GM21447 (cell line): ENCODE results near the gene ZFAND6.
"Not testable (repeated sequence)": the region's sequence is repeated elsewhere in the genome, so short reads cannot be mapped to it uniquely, and the experiment has no call there.

Experiments used
- ATAC-seq: cut with Tn5 transposase; IDR thresholded peaks from one replicate; pipeline ENCODE4 v1.9.1; 2021; ENCODE audit not compliant: unreplicated experiment

ZFAND6 gene

GRCh38 chr15:80141916-80142598 lies 82.6 kb downstream of the ZFAND6 start:
- no peak for ATAC-seq

GRCh38 chr15:80142646-80143045 lies 83.2 kb downstream of the ZFAND6 start:
- ATAC-seq: no peak

- no peak for ATAC-seq
Measured at GRCh38 chr15:80151148-80151547, 91.7 kb downstream of the ZFAND6 start.

GRCh38 chr15:80151576-80151975 lies 92.1 kb downstream of the ZFAND6 start:
- ATAC-seq: no peak

GRCh38 chr15:80152180-80152895 lies 92.9 kb downstream of the ZFAND6 start:
- peak; percentile 48 for ATAC-seq

- peak; percentile 58 for ATAC-seq
Measured at GRCh38 chr15:80152896-80153876, 93.7 kb downstream of the ZFAND6 start, which contains the start of gene FAH. Gene FAH, plus strand, starts transcription at chr15:80152999. Its CDS starts 56 bp downstream, at chr15:80153055.

- ATAC-seq: no peak
Measured at GRCh38 chr15:80153900-80154299, 94.4 kb downstream of the ZFAND6 start.

- ATAC-seq: no peak
Measured at GRCh38 chr15:80154336-80154735, 94.9 kb downstream of the ZFAND6 start.

- no peak for ATAC-seq
Measured at GRCh38 chr15:80155001-80155377, 95.5 kb downstream of the ZFAND6 start.

- not testable (repeated sequence) for ATAC-seq
Measured at GRCh38 chr15:80155378-80156175, 96.1 kb downstream of the ZFAND6 start.

- no peak for ATAC-seq
Measured at GRCh38 chr15:80156176-80156720, 96.8 kb downstream of the ZFAND6 start.

- ATAC-seq: no peak
Measured at GRCh38 chr15:80157215-80157614, 97.7 kb downstream of the ZFAND6 start.

- ATAC-seq: no peak
Measured at GRCh38 chr15:80159301-80159700, 99.8 kb downstream of the ZFAND6 start.

- ATAC-seq: no peak
Measured at GRCh38 chr15:80159811-80160569, 100.5 kb downstream of the ZFAND6 start.

GRCh38 chr15:80160570-80161156 lies 101.2 kb downstream of the ZFAND6 start:
- ATAC-seq: peak; percentile 82

- ATAC-seq: no peak
Measured at GRCh38 chr15:80161468-80162016, 102.1 kb downstream of the ZFAND6 start.

GRCh38 chr15:80162059-80162554 lies 102.6 kb downstream of the ZFAND6 start:
- ATAC-seq: no peak

- ATAC-seq: no peak
Measured at GRCh38 chr15:80163217-80163616, 103.7 kb downstream of the ZFAND6 start.

GRCh38 chr15:80163897-80164296 lies 104.4 kb downstream of the ZFAND6 start:
- ATAC-seq: no peak
